ENCODE results near the gene RGSL1.
A peak's percentile ranks its signal among the peaks of the same experiment; 100 is the strongest.
"Not testable (repeated sequence)": the region's sequence is repeated elsewhere in the genome, so short reads cannot be mapped to it uniquely, and the experiment has no call there.

The RGSL1 gene

GRCh38 chr1:182442333-182442732 is 7.6 kb upstream of the RGSL1 start:
- in situ Hi-C loops (cut with MboI; ENCODE audit: low pct_unique_long_range_greater_than_20kb, low sequenced_read_pairs): no loop called here
- DNase-seq: no peak

GRCh38 chr1:182444497-182444896 is 5.4 kb upstream of the RGSL1 start:
- in situ Hi-C loops (cut with MboI; ENCODE audit: low pct_unique_long_range_greater_than_20kb, low sequenced_read_pairs): no loop called here
- DNase-seq: no peak

GRCh38 chr1:182446033-182446669 is 3.8 kb upstream of the RGSL1 start:
- peak; percentile 64 for DNase-seq
- in situ Hi-C loops (cut with MboI; ENCODE audit: low pct_unique_long_range_greater_than_20kb, low sequenced_read_pairs): no loop called here

DNA sequence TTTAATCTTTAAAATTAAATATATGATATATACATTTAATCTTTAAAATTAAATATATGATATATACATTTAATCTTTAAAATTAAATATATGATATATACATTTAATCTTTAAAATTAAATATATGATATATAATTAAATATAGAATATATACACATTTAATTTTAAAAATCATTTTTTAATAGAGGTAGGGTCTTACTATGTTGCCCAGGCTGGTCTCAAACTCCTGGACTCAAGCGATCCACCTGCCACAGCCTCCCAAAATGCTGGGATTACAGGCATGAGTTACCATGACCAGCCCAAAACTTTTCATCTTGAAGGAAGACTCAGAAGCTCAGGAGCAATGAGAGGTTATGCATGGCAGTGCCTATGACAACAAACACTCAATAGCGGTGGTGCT is 2.8 kb upstream of the RGSL1 start:
- DNase-seq; in situ Hi-C loops (cut with MboI; ENCODE audit: low pct_unique_long_range_greater_than_20kb, low sequenced_read_pairs): not testable (repeated sequence)

GRCh38 chr1:182447660-182448059 is 2.3 kb upstream of the RGSL1 start:
- in situ Hi-C loops (cut with MboI; ENCODE audit: low pct_unique_long_range_greater_than_20kb, low sequenced_read_pairs): no loop called here
- DNase-seq: no peak

- no peak for DNase-seq
- in situ Hi-C loops (cut with MboI; ENCODE audit: low pct_unique_long_range_greater_than_20kb, low sequenced_read_pairs): no loop called here
Measured at GRCh38 chr1:182453631-182454030, 3.7 kb downstream of the RGSL1 start.

GRCh38 chr1:182457844-182458243 is 7.9 kb downstream of the RGSL1 start:
- DNase-seq: no peak
- in situ Hi-C loops (cut with MboI; ENCODE audit: low pct_unique_long_range_greater_than_20kb, low sequenced_read_pairs): no loop called here

- in situ Hi-C loops (cut with MboI; ENCODE audit: low pct_unique_long_range_greater_than_20kb, low sequenced_read_pairs): no loop called here
- DNase-seq: no peak
Measured at GRCh38 chr1:182459949-182460348, 10.0 kb downstream of the RGSL1 start.

- DNase-seq: no peak
- in situ Hi-C loops (cut with MboI; ENCODE audit: low pct_unique_long_range_greater_than_20kb, low sequenced_read_pairs): no loop called here
Measured at GRCh38 chr1:182460550-182460951, 10.6 kb downstream of the RGSL1 start.

DNA sequence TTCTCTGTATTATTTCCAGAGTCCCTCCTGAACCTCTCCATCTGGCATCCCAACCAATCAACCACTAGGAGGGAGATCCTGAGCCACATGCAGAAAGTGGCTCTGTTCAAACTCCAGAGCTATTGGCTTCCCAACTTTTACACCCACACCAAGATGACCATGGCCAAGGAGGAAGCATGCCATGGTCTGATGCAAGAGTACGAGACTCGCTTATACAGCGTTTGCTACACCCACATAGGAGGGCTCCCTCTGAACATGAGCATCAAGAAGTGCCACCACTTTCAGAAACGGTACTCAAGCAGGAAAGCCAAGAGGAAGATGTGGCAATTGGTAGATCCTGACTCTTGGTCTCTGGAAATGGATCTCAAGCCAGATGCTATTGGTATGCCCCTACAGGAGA is 23.6 kb downstream of the RGSL1 start:
- in situ Hi-C loops (cut with MboI; ENCODE audit: low pct_unique_long_range_greater_than_20kb, low sequenced_read_pairs): no loop called here
- no peak for DNase-seq

DNA sequence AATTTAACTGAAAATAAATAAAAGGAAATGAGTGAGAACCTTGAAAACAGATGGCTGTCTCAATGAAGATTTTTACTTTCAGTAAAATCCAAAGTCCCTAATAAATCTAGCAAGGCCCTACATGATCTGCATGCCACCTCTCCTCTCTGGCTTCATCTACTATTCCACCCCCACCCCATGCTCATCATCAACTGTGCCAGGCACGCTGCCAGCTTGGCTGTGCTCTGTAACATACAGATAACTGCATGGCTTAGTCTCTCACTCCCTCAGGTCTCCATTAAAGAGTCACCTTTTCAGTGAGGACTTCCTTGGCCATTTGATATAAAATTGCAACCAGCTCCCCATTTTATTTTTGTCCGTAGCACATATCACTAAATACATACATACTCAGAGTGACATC is 26.7 kb downstream of the RGSL1 start:
- no peak for DNase-seq
- in situ Hi-C loops (cut with MboI; ENCODE audit: low pct_unique_long_range_greater_than_20kb, low sequenced_read_pairs): no loop called here

GRCh38 chr1:182478238-182478637 is 28.3 kb downstream of the RGSL1 start:
- in situ Hi-C loops (cut with MboI; ENCODE audit: low pct_unique_long_range_greater_than_20kb, low sequenced_read_pairs): no loop called here
- DNase-seq: no peak

- in situ Hi-C loops (cut with MboI; ENCODE audit: low pct_unique_long_range_greater_than_20kb, low sequenced_read_pairs): no loop called here
- DNase-seq: no peak
Measured at GRCh38 chr1:182484067-182484466, 34.1 kb downstream of the RGSL1 start.

- in situ Hi-C loops (cut with MboI; ENCODE audit: low pct_unique_long_range_greater_than_20kb, low sequenced_read_pairs): no loop called here
- DNase-seq: peak; percentile 39
Measured at GRCh38 chr1:182484531-182485257, 34.7 kb downstream of the RGSL1 start.

- in situ Hi-C loops (cut with MboI; ENCODE audit: low pct_unique_long_range_greater_than_20kb, low sequenced_read_pairs): no loop called here
- no peak for DNase-seq
Measured at GRCh38 chr1:182485861-182486260, 35.9 kb downstream of the RGSL1 start.

DNA sequence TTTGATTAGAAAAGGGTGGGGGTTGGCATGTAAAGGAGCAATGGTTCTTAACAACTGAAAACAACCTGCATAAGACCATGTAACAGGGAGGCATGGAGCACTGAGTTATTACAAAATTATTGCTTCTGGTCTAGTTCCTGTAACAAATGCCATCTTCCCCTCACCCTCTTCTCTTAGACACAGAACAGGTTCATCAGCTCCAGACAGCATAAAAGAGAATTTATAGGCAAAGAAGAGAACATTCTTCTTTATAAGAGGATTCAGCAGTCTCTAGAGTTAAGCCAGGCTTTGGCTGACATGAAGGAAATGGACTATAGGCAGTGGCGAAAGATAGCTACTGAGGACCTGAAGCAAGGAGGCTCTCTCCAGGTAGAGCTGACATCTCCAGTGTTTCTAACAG is 38.9 kb downstream of the RGSL1 start:
- no peak for DNase-seq
- in situ Hi-C loops (cut with MboI; ENCODE audit: low pct_unique_long_range_greater_than_20kb, low sequenced_read_pairs): no loop called here

GRCh38 chr1:182493063-182493462 is 43.1 kb downstream of the RGSL1 start:
- peak; percentile 15 for DNase-seq
- in situ Hi-C loops (cut with MboI; ENCODE audit: low pct_unique_long_range_greater_than_20kb, low sequenced_read_pairs): no loop called here

GRCh38 chr1:182495002-182495401 is 45.1 kb downstream of the RGSL1 start:
- no peak for DNase-seq
- in situ Hi-C loops (cut with MboI; ENCODE audit: low pct_unique_long_range_greater_than_20kb, low sequenced_read_pairs): no loop called here

GRCh38 chr1:182495693-182496092 is 45.7 kb downstream of the RGSL1 start:
- in situ Hi-C loops (cut with MboI; ENCODE audit: low pct_unique_long_range_greater_than_20kb, low sequenced_read_pairs): no loop called here

DNA sequence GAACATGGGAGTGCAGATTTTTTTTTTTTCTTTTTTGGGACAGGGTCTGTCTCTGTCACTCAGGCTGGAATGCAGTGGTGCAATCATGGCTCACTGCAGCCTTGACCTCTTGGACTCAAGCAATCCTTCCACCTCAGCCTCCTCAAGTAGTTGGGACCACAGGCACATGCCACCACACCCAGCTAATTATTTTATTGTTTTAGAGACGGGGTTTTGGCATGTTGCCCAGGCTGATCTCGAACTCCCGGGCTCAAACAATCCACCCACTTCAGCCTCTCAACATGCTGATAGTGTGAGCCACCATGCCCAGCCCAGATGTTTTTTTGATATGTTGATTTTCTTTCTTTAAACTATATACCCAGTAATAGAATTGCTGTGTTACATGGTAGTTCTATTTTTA is 57.7 kb downstream of the RGSL1 start:
- DNase-seq: no peak
- in situ Hi-C loops (cut with MboI; ENCODE audit: low pct_unique_long_range_greater_than_20kb, low sequenced_read_pairs): no loop called here

More at GRCh38 chr1:182495693-182496092, 45.7 kb downstream of the RGSL1 start:
- DNase-seq: no peak

GRCh38 chr1:182515556-182515955 is 65.6 kb downstream of the RGSL1 start:
- in situ Hi-C loops (cut with MboI; ENCODE audit: low pct_unique_long_range_greater_than_20kb, low sequenced_read_pairs): no loop called here
- DNase-seq: no peak
